ENCODE data around the gene RPS16.
A peak's percentile ranks its signal among the peaks of the same experiment; 100 is the strongest.

The RPS16 gene

GRCh38 chr19:39417463-39418181 lies 18.1 kb downstream of the RPS16 start:
- no peak for DNase-seq

GRCh38 chr19:39416152-39417120 lies 19.3 kb downstream of the RPS16 start:
- DNase-seq, result no peak

GRCh38 chr19:39415111-39416046 lies 20.4 kb downstream of the RPS16 start:
- no peak for DNase-seq

GRCh38 chr19:39413911-39414608 lies 21.7 kb downstream of the RPS16 start:
- DNase-seq, result no peak

GRCh38 chr19:39413272-39413910 lies 22.4 kb downstream of the RPS16 start:
- no peak for DNase-seq

GRCh38 chr19:39412867-39413271 lies 22.9 kb downstream of the RPS16 start:
- no peak for DNase-seq

- DNase-seq, result peak; percentile 97 to 98
Measured at GRCh38 chr19:39412100-39412866, 23.5 kb downstream of the RPS16 start, which contains the start of gene PLEKHG2. Gene PLEKHG2 (plus strand): TSS chr19:39412669. CDS start chr19:39414087, 1,418 bp downstream.

- DNase-seq, result peak; percentile 93
Measured at GRCh38 chr19:39411832-39412099, 24.0 kb downstream of the RPS16 start.

- no peak for DNase-seq
Measured at GRCh38 chr19:39411081-39411831, 24.5 kb downstream of the RPS16 start.

- DNase-seq, result no peak
Measured at GRCh38 chr19:39410831-39411080, 25.0 kb downstream of the RPS16 start.

GRCh38 chr19:39410017-39410830 lies 25.5 kb downstream of the RPS16 start:
- peak in 1 of 2 donors; percentile 35 for DNase-seq

GRCh38 chr19:39409208-39410016 lies 26.3 kb downstream of the RPS16 start:
- peak; percentile 24 to 91 for DNase-seq

GRCh38 chr19:39408392-39409207 lies 27.1 kb downstream of the RPS16 start:
- DNase-seq, result no peak

- DNase-seq, result no peak
Measured at GRCh38 chr19:39407660-39408391, 27.9 kb downstream of the RPS16 start.

GRCh38 chr19:39407410-39407659 lies 28.4 kb downstream of the RPS16 start:
- no peak for DNase-seq

GRCh38 chr19:39406656-39407409 lies 28.9 kb downstream of the RPS16 start, which contains the start of gene ZFP36:
Gene ZFP36 (plus strand): TSS chr19:39406847. CDS start chr19:39406905, 58 bp downstream.
- peak; percentile 79 to 93 for DNase-seq

Measured in bone marrow (tissue), 2 donors.